ENCODE data around the gene CCPG1. TPM values are rescaled to one million over a fixed set of nuclear protein-coding genes. Genes with fewer than 3 reads are reported as not detected.
"Not testable (repeated sequence)": the region's sequence is repeated elsewhere in the genome, so short reads cannot be mapped to it uniquely, and the experiment has no call there.

CCPG1 gene
- total RNA-seq, 1 donor from 2014 or later: 56.3 TPM

DNA sequence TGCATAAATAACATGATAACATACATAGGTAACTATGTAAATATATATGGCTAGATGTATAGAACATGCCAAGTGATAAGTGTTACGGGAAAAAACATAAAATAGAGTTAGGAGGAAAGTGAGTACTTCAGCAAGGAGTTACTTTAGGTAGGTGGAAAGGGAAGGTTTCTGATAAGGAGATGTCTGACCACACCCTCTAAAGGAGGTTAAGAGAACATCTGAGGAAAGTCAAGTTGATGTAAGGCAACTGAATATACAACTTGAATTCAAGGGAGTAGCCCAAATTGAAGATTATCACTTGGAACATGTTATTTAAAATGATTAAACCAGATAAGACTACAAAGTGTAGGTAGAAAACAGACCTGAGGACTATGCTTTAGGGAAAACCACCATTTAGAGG is 13.9 kb upstream of the CCPG1 start:
- Histone ChIP-seq H3K36me3 (ENCODE audit: insufficient read depth, low read length) (no peaks in the 10 kb centered on the region), H3K9me3 (ENCODE audit: insufficient read depth, low read depth, low read length) (no peaks in the 10 kb centered on the region), H4K20me1 (ENCODE audit: insufficient read depth, low read length) (no peaks in the 10 kb centered on the region), H3K4me3 (ENCODE audit: insufficient read depth, low read depth, low read length) (no peak overlapping the region), H3K4me2 (ENCODE audit: low read length) (no peak overlapping the region), H3K79me2 (ENCODE audit: insufficient read depth, low read length) (no peaks in the 10 kb centered on the region), H3K4me1 (ENCODE audit: insufficient read depth, low read length) (no peaks in the 10 kb centered on the region), H3K27ac (ENCODE audit: low read depth, low read length) (no peak overlapping the region), H3K9ac (ENCODE audit: low read length) (no peak overlapping the region), H3K27me3 (ENCODE audit: insufficient read depth, low read length) (no peaks in the 10 kb centered on the region), H2AFZ (ENCODE audit: low read depth, low read length) (no peak overlapping the region)
- DNase-seq (ENCODE audit: low read depth) (no peak), FAIRE-seq (no peak)
- H3K9me3 Mint-ChIP-seq (ENCODE audit: unreplicated experiment): no peaks in the 10 kb centered on the region
- no peaks in the 10 kb centered on the region for H3K4me1 Mint-ChIP-seq (ENCODE audit: low read depth, unreplicated experiment)
- H3K4me3 Mint-ChIP-seq (ENCODE audit: unreplicated experiment): no peak overlapping the region
- no peaks in the 10 kb centered on the region for H3K36me3 Mint-ChIP-seq (ENCODE audit: low read depth, unreplicated experiment)
- H3K27ac Mint-ChIP-seq (ENCODE audit: unreplicated experiment): no peak overlapping the region
- no peaks in the 10 kb centered on the region for H3K27me3 Mint-ChIP-seq (ENCODE audit: low read depth, unreplicated experiment)
- no peak for TF ChIP-seq EZH2 (IDR thresholded peaks at IDR 0.05; ENCODE audit: insufficient read depth, low read length)
- TF ChIP-seq, protein P1, sequence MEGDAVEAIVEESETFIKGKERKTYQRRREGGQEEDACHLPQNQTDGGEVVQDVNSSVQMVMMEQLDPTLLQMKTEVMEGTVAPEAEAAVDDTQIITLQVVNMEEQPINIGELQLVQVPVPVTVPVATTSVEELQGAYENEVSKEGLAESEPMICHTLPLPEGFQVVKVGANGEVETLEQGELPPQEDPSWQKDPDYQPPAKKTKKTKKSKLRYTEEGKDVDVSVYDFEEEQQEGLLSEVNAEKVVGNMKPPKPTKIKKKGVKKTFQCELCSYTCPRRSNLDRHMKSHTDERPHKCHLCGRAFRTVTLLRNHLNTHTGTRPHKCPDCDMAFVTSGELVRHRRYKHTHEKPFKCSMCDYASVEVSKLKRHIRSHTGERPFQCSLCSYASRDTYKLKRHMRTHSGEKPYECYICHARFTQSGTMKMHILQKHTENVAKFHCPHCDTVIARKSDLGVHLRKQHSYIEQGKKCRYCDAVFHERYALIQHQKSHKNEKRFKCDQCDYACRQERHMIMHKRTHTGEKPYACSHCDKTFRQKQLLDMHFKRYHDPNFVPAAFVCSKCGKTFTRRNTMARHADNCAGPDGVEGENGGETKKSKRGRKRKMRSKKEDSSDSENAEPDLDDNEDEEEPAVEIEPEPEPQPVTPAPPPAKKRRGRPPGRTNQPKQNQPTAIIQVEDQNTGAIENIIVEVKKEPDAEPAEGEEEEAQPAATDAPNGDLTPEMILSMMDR (IDR thresholded peaks at IDR 0.05; ENCODE audit: insufficient read depth, low read depth, low read length): no peak

DNA sequence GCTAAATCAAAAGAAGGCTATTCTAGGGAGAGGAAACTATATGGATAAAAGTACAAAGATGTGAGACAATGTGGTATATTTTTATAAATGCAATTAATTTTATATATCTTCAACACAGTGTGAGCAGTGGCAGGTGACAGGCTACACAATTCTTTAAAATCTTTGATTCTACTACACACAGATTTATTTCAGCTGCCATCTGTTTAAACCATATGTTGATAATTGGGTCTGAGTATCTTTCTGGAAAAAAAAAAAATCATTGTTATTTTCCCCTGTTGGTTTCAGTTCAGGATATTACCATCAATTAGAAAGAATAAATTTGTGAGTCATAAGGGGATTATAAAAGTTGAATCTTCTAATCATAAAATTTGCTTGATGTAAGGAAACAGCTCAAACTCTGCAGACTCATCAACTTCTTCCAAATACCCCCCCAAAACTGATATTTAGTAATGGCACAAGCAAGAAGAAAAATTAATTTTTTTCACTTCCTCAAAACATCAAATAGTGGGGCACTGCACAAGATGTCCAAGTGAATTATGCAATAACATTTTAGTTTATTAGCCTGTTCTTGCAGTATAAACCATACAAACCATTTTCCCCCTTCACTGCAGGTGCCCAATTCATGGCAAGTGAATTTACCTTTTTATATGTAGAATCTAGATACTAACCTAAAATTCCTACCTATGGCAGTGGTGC is 12.2 kb upstream of the CCPG1 start:
- TF ChIP-seq, protein P1 (IDR thresholded peaks at IDR 0.05; ENCODE audit: insufficient read depth, low read depth, low read length): no peak
- TF ChIP-seq EZH2 (IDR thresholded peaks at IDR 0.05; ENCODE audit: insufficient read depth, low read length): no peak
- Mint-ChIP-seq H3K4me1 (ENCODE audit: low read depth, unreplicated experiment) (no peaks in the 10 kb centered on the region), H3K36me3 (ENCODE audit: low read depth, unreplicated experiment) (no peaks in the 10 kb centered on the region), H3K9me3 (ENCODE audit: unreplicated experiment) (no peaks in the 10 kb centered on the region), H3K27ac (ENCODE audit: unreplicated experiment) (no peak overlapping the region), H3K4me3 (ENCODE audit: unreplicated experiment) (no peak overlapping the region), H3K27me3 (ENCODE audit: low read depth, unreplicated experiment) (no peaks in the 10 kb centered on the region)
- no peak for FAIRE-seq
- Histone ChIP-seq H3K36me3 (ENCODE audit: insufficient read depth, low read length) (no peaks in the 10 kb centered on the region), H3K4me3 (ENCODE audit: insufficient read depth, low read depth, low read length) (no peak overlapping the region), H3K4me1 (ENCODE audit: insufficient read depth, low read length) (no peaks in the 10 kb centered on the region), H4K20me1 (ENCODE audit: insufficient read depth, low read length) (no peaks in the 10 kb centered on the region), H3K27ac (ENCODE audit: low read depth, low read length) (no peak overlapping the region), H3K4me2 (ENCODE audit: low read length) (no peak overlapping the region), H3K27me3 (ENCODE audit: insufficient read depth, low read length) (no peaks in the 10 kb centered on the region), H3K9me3 (ENCODE audit: insufficient read depth, low read depth, low read length) (no peaks in the 10 kb centered on the region), H3K79me2 (ENCODE audit: insufficient read depth, low read length) (no peaks in the 10 kb centered on the region), H2AFZ (ENCODE audit: low read depth, low read length) (no peak overlapping the region), H3K9ac (ENCODE audit: low read length) (no peak overlapping the region)
- no peak for DNase-seq (ENCODE audit: low read depth)

DNA sequence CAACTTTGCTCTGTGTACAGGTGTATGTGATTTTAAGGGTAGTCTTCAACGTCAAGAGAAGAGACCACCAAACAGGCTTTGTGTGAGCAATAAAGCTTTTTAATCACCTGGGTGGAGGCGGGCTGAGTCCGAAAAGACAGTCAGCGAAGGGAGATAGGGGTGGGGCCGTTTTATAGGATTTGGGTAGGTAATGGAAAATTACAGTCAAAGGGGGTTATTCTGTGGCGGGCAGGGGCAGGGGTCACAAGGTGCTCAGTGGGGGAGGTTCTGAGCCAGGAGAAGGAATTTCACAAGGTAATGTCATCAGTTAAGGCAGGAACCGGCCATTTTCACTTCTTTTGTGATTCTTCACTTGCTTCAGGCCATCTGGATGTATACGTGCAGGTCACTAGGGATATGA is 9.5 kb upstream of the CCPG1 start:
- not testable (repeated sequence) for H3K9ac ChIP-seq (ENCODE audit: low read length); H2AFZ ChIP-seq (ENCODE audit: low read depth, low read length); H4K20me1 ChIP-seq (ENCODE audit: insufficient read depth, low read length); H3K27ac ChIP-seq (ENCODE audit: low read depth, low read length); H3K27me3 ChIP-seq (ENCODE audit: insufficient read depth, low read length); H3K4me3 Mint-ChIP-seq (ENCODE audit: unreplicated experiment); H3K4me1 Mint-ChIP-seq (ENCODE audit: low read depth, unreplicated experiment); H3K4me3 ChIP-seq (ENCODE audit: insufficient read depth, low read depth, low read length); H3K36me3 ChIP-seq (ENCODE audit: insufficient read depth, low read length); H3K4me1 ChIP-seq (ENCODE audit: insufficient read depth, low read length); H3K27ac Mint-ChIP-seq (ENCODE audit: unreplicated experiment); H3K9me3 Mint-ChIP-seq (ENCODE audit: unreplicated experiment); DNase-seq (ENCODE audit: low read depth); H3K9me3 ChIP-seq (ENCODE audit: insufficient read depth, low read depth, low read length); H3K27me3 Mint-ChIP-seq (ENCODE audit: low read depth, unreplicated experiment); H3K79me2 ChIP-seq (ENCODE audit: insufficient read depth, low read length); H3K4me2 ChIP-seq (ENCODE audit: low read length); H3K36me3 Mint-ChIP-seq (ENCODE audit: low read depth, unreplicated experiment); FAIRE-seq

GRCh38 chr15:55408976-55409375 is 817 bp upstream of the CCPG1 start:
- not testable (repeated sequence) for H3K4me1 Mint-ChIP-seq (ENCODE audit: low read depth, unreplicated experiment); H3K9me3 ChIP-seq (ENCODE audit: insufficient read depth, low read depth, low read length); H3K36me3 Mint-ChIP-seq (ENCODE audit: low read depth, unreplicated experiment); H3K79me2 ChIP-seq (ENCODE audit: insufficient read depth, low read length); H3K27me3 ChIP-seq (ENCODE audit: insufficient read depth, low read length); H4K20me1 ChIP-seq (ENCODE audit: insufficient read depth, low read length); H3K9me3 Mint-ChIP-seq (ENCODE audit: unreplicated experiment); H3K4me1 ChIP-seq (ENCODE audit: insufficient read depth, low read length); H3K36me3 ChIP-seq (ENCODE audit: insufficient read depth, low read length); FAIRE-seq; DNase-seq (ENCODE audit: low read depth); H3K27me3 Mint-ChIP-seq (ENCODE audit: low read depth, unreplicated experiment)
- peak overlapping the region; percentile 93 for H3K4me3 Mint-ChIP-seq (ENCODE audit: unreplicated experiment)
- H3K9ac ChIP-seq (ENCODE audit: low read length): peak overlapping the region; percentile 88
- H3K27ac ChIP-seq (ENCODE audit: low read depth, low read length): peak overlapping the region; percentile 73
- H3K4me3 ChIP-seq (ENCODE audit: insufficient read depth, low read depth, low read length): peak overlapping the region; percentile 83
- H2AFZ ChIP-seq (ENCODE audit: low read depth, low read length): peak overlapping the region; percentile 90
- H3K27ac Mint-ChIP-seq (ENCODE audit: unreplicated experiment): peak overlapping the region; percentile 91
- H3K4me2 ChIP-seq (ENCODE audit: low read length): peak overlapping the region; percentile 94

Measured in astrocyte (in vitro differentiated cells and primary cell).